GM18907 (cell line): Measurements from ENCODE around the gene C1QTNF6.

Experiments used
- ATAC-seq: cut with Tn5 transposase; IDR thresholded peaks from one replicate; pipeline ENCODE4 v1.9.1; 2021; ENCODE audit warnings: mild to moderate bottlenecking, moderate library complexity; ENCODE audit not compliant: unreplicated experiment

C1QTNF6 gene

GRCh38 chr22:37164505-37164887, 23.6 kb downstream of the C1QTNF6 start:
- ATAC-seq = no peak

GRCh38 chr22:37163575-37164504, 24.2 kb downstream of the C1QTNF6 start:
- peak; percentile 36 for ATAC-seq

GRCh38 chr22:37163096-37163489, 25.0 kb downstream of the C1QTNF6 start:
- ATAC-seq = no peak

GRCh38 chr22:37162221-37163095, 25.6 kb downstream of the C1QTNF6 start:
- peak; percentile 54 for ATAC-seq

GRCh38 chr22:37161443-37161842, 26.6 kb downstream of the C1QTNF6 start:
- no peak for ATAC-seq

GRCh38 chr22:37160027-37160426, 28.0 kb downstream of the C1QTNF6 start:
- no peak for ATAC-seq

- ATAC-seq = no peak
Observed at GRCh38 chr22:37158963-37159290, 29.1 kb downstream of the C1QTNF6 start.

- ATAC-seq = no peak
Observed at GRCh38 chr22:37157516-37158285, 30.3 kb downstream of the C1QTNF6 start.

GRCh38 chr22:37156686-37157435, 31.2 kb downstream of the C1QTNF6 start:
- no peak for ATAC-seq

GRCh38 chr22:37155971-37156370, 32.1 kb downstream of the C1QTNF6 start:
- ATAC-seq = no peak

- ATAC-seq = no peak
Observed at GRCh38 chr22:37154925-37155712, 32.9 kb downstream of the C1QTNF6 start.

GRCh38 chr22:37153901-37154300, 34.1 kb downstream of the C1QTNF6 start:
- no peak for ATAC-seq

- ATAC-seq = no peak
Observed at GRCh38 chr22:37151401-37151800, 36.6 kb downstream of the C1QTNF6 start.

- ATAC-seq = no peak
Observed at GRCh38 chr22:37150701-37151100, 37.3 kb downstream of the C1QTNF6 start.

- ATAC-seq = peak; percentile 27
Observed at GRCh38 chr22:37148742-37149665, 39.0 kb downstream of the C1QTNF6 start.

GRCh38 chr22:37148031-37148651, 39.9 kb downstream of the C1QTNF6 start:
- no peak for ATAC-seq

- ATAC-seq = no peak
Observed at GRCh38 chr22:37147186-37147990, 40.7 kb downstream of the C1QTNF6 start.
